Measurements from ENCODE around the gene MRPL4.

MRPL4 gene

GRCh38 chr19:10251792-10252694, at the start of gene MRPL4:
Gene MRPL4 (plus strand): TSS chr19:10252214. CDS start chr19:10252254, 40 bp downstream.
- DNase-seq, result peak; percentile 97 to 98

- DNase-seq, result no peak
These were observed 48.3 kb upstream of the MRPL4 start for GRCh38 chr19:10203686-10204085.

- DNase-seq, result no peak
These were observed 46.4 kb upstream of the MRPL4 start for GRCh38 chr19:10205636-10206035.

GRCh38 chr19:10206226-10206885, 45.7 kb upstream of the MRPL4 start:
- no peak for DNase-seq

- no peak for DNase-seq
These were observed 45.0 kb upstream of the MRPL4 start for GRCh38 chr19:10207026-10207425.

- no peak for DNase-seq
These were observed 42.7 kb upstream of the MRPL4 start for GRCh38 chr19:10209315-10209714.

GRCh38 chr19:10211061-10211460, 41.0 kb upstream of the MRPL4 start:
- no peak for DNase-seq

- no peak for DNase-seq
These were observed 40.3 kb upstream of the MRPL4 start for GRCh38 chr19:10211691-10212090.

GRCh38 chr19:10214784-10215183, 37.2 kb upstream of the MRPL4 start:
- no peak for DNase-seq

- DNase-seq, result no peak
These were observed 34.9 kb upstream of the MRPL4 start for GRCh38 chr19:10217085-10217484.

GRCh38 chr19:10219678-10220077, 32.3 kb upstream of the MRPL4 start:
- DNase-seq, result peak; percentile 37 to 50

- no peak for DNase-seq
These were observed 31.3 kb upstream of the MRPL4 start for GRCh38 chr19:10220695-10221094.

GRCh38 chr19:10222201-10222890, 29.7 kb upstream of the MRPL4 start:
- no peak for DNase-seq

GRCh38 chr19:10223488-10224213, 28.4 kb upstream of the MRPL4 start:
- no peak for DNase-seq

- no peak for DNase-seq
These were observed 27.7 kb upstream of the MRPL4 start for GRCh38 chr19:10224337-10224736.

GRCh38 chr19:10226021-10226375, 26.0 kb upstream of the MRPL4 start:
- no peak for DNase-seq

- no peak for DNase-seq
These were observed 25.5 kb upstream of the MRPL4 start for GRCh38 chr19:10226376-10227025.

- no peak for DNase-seq
These were observed 24.7 kb upstream of the MRPL4 start for GRCh38 chr19:10227026-10227971.

GRCh38 chr19:10228393-10228792, 23.6 kb upstream of the MRPL4 start:
- no peak for DNase-seq

- peak; percentile 38 to 55 for DNase-seq
These were observed 23.1 kb upstream of the MRPL4 start for GRCh38 chr19:10228920-10229319.

- peak; percentile 62 to 68 for DNase-seq
These were observed 21.7 kb upstream of the MRPL4 start for GRCh38 chr19:10230173-10230860.

Measured in activated CD4-positive, alpha-beta T cell treated with anti-CD3 and anti-CD28 coated beads, Interleukin-2, amount 50 U/mL, for 48 hours (primary cell).